NB4 (cell line): Measurements from ENCODE around the gene XPO4.

Experiments
- DNase-seq: peaks from one replicate; pipeline ENCODE4 v3.0.0; 2010; ENCODE audit warnings: low read depth
- H3K4me3 ChIP-seq: one replicate; pipeline ENCODE4 v1.5.1; 2011; ENCODE audit warnings: mild to moderate bottlenecking, low read depth, low read length, moderate library complexity
- CTCF ChIP-seq: IDR thresholded peaks from one replicate; pipeline ENCODE4 v1.5.1; 2012; ENCODE audit warnings: low read depth, low read length
- MAX ChIP-seq: IDR thresholded peaks from 2 replicates; pipeline ENCODE4 v1.6.1; 2011; ENCODE audit warnings: low read depth, low read length
- MYC ChIP-seq: IDR thresholded peaks from 2 replicates; pipeline ENCODE4 v1.6.1; 2011; ENCODE audit warnings: low read depth, low read length
- POLR2A ChIP-seq: IDR thresholded peaks from 2 replicates; pipeline ENCODE4 v1.6.1; 2011; ENCODE audit warnings: mild to moderate bottlenecking; ENCODE audit not compliant: insufficient read length; ENCODE audit errors: extremely low read depth

Gene XPO4

DNA sequence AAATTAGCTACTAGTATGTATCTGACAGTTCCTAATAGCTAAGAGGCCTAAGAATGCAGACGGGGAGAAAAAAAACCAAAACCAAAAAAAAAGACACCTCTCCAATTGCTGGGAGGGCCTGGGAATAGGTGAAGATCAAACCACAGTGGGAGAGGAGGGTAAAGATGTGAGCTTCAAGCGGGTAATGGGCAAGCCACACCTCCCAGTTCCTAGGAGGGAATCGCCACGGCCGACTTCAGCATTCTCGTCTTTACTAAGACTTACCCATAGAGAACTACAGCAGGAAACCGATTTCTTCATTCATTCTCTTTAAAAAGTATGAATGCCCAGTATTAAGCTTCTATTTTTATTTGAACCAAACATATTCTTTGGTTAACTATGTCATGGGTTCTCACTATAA, 123.1 kb downstream of the XPO4 start:
- no peak overlapping the region for H3K4me3 ChIP-seq
- TF ChIP-seq POLR2A (no peak), MAX (no peak)
- DNase-seq, result no peak

GRCh38 chr13:20778311-20778710, 124.2 kb downstream of the XPO4 start:
- DNase-seq, result no peak
- H3K4me3 ChIP-seq, result no peak overlapping the region
- TF ChIP-seq CTCF, result no peak
- TF ChIP-seq MAX, result no peak
- TF ChIP-seq MYC, result no peak
- no peak for TF ChIP-seq POLR2A

DNA sequence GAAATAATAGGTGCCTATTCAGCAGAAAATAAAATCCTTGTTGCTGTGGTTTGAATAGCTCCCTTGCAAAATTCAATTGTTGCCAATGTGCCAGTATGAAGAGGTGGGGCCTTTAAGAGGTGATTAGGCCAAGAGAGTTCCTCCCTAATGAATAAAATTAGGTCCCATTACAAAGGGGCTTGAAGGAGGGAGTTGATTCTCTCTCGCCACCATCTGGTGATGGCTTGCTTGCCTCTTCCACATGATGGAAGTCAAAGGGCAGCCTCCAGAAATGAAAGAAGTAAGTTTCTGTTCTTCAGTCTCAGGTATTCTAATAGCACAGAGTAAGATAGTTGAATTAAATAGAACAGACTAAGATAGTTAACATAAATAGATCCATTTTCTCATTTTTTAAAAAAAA, 125.8 kb downstream of the XPO4 start:
- no peak overlapping the region for H3K4me3 ChIP-seq
- DNase-seq, result peak; percentile 30
- TF ChIP-seq POLR2A (no peak), MYC (no peak), CTCF (no peak), MAX (no peak)

GRCh38 chr13:20775961-20776360, 126.6 kb downstream of the XPO4 start:
- no peak for DNase-seq
- TF ChIP-seq MYC (no peak), MAX (no peak), CTCF (no peak), POLR2A (no peak)
- no peak overlapping the region for H3K4me3 ChIP-seq

GRCh38 chr13:20774746-20775145, 127.8 kb downstream of the XPO4 start:
- no peak for DNase-seq
- TF ChIP-seq MYC, result no peak
- no peak for TF ChIP-seq CTCF
- no peak for TF ChIP-seq MAX
- TF ChIP-seq POLR2A, result no peak
- no peak overlapping the region for H3K4me3 ChIP-seq

DNA sequence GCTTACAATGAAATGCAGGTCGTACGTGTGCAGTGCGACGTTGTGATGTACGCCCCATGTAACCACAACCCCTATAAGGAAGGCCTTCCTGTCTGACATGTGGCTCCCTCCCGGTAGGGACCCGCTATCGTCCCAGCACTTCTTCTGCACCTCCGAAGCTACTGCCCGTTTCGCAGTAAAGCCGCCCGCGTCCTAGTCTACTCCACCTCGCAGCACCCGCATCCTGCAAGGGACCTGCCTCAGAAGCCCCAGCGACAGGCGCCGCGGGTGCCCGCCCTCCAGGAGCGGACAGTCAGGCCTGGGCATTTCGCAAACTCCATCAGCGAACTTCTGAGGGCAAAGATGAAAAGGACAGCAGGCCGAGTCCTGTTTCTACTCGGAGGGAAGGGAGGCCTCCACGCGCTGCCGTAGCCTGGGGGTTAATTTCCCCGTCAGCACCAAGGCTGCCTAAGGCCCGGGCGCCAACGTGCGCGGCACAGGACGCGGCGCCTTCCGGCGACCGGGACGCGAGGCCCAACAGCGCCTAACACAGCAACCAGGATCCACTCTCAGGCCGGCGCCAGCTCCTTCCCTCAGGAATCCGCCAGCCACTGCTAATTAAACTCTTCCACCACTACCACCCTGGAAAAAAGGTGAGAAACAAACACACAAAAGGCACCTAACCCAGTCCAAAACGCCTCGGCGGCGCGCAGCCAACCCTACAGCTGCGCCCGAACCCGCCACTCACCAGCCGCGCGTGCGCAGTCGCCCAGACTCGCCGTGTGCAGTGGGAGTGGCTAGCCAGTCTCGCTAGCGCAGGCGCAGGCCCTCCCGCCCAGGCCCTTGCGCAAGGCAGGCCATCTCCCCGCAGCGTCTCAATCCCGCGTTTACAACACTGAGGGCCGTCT, 129.1 kb downstream of the XPO4 start, which contains the start of gene EEF1AKMT1:
TSS of gene EEF1AKMT1 (minus strand) at position 768 of the 887 bp plus-strand sequence. CDS start 16,363 bp downstream, outside the sequence.
- peak; percentile 97 for DNase-seq
- H3K4me3 ChIP-seq, result peak within 1 kb of the TSS; percentile 85
- TF ChIP-seq CTCF, result no peak
- TF ChIP-seq MYC, result peak; percentile 97
- TF ChIP-seq POLR2A, result peak; percentile 99
- TF ChIP-seq MAX, result peak; percentile 96
